ENCODE data around the gene VPS37C. TPM values are rescaled to one million over a fixed set of nuclear protein-coding genes. Genes with fewer than 3 reads are reported as not detected.
A peak's percentile ranks its signal among the peaks of the same experiment; 100 is the strongest.
"Not testable (repeated sequence)": the region's sequence is repeated elsewhere in the genome, so short reads cannot be mapped to it uniquely, and the experiment has no call there.

The VPS37C gene
- total RNA-seq, 1 donor from 2014 or later = 11.9 TPM

GRCh38 chr11:61116426-61117167 lies 44.6 kb downstream of the VPS37C start:
- no peak for DNase-seq

- no peak for DNase-seq
Measured at GRCh38 chr11:61115498-61116224, 45.6 kb downstream of the VPS37C start.

DNA sequence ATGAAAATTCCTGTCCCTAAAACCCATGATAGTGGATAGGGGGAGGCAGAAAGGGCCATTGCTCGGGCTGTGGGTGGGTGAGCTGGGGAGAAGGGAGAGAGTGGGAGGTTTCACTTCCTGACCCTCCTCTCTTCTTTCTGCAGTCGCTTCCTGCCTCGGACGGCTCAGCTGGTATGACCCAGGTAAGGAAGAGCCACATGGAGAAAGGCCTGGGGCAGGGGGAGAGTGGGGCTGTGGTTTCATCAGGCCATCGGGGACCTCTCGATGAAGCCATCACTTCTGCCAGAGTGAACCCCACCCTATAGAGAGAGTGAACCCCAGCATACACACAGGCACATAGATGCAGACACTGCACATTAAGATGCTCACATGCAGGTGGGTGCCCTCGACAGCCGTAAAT lies 46.3 kb downstream of the VPS37C start:
- no peak for DNase-seq

GRCh38 chr11:61113201-61113600 lies 48.0 kb downstream of the VPS37C start:
- DNase-seq = no peak

DNA sequence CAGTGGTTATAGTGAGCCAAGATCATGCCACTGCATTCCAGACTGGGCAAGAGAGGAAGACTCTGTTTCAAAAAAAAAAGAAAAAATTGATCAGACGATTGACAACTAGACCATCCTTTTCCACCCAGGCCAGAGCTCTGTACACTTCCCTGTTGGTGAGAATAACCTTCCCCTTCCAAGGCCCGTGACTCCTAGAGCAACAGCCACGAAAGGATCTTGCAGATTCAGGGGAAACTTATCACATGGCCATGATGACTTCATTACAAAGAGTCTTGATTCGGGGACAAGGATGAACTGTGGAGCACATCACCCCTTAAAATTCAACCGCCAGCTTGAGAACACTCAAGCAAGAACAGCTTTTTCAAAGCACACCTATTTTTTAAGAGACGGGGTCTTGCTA lies 48.7 kb downstream of the VPS37C start:
- no peak for DNase-seq

GRCh38 chr11:61111786-61112517 lies 49.3 kb downstream of the VPS37C start:
- no peak for DNase-seq

DNA sequence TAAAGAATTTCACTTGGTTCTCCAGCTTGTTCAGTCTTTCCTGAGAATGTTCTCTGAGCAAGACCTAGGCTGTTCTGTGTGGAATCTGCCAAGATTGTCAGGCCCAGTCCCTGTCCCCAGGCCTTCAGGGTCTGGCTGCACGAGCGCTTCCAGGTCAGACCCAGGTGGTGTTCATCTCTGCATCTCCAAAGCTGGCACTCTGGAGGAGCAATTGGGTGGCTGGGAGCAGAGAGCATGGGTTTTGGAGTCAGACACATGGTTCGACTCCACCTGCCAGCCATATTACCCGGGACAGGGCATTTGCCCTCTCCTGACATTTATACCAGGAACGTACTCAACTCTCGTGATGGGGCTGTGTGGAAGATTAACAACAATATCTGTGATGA lies 50.2 kb downstream of the VPS37C start:
- DNase-seq = no peak

GRCh38 chr11:61110255-61111049 lies 50.8 kb downstream of the VPS37C start:
- DNase-seq = no peak

DNA sequence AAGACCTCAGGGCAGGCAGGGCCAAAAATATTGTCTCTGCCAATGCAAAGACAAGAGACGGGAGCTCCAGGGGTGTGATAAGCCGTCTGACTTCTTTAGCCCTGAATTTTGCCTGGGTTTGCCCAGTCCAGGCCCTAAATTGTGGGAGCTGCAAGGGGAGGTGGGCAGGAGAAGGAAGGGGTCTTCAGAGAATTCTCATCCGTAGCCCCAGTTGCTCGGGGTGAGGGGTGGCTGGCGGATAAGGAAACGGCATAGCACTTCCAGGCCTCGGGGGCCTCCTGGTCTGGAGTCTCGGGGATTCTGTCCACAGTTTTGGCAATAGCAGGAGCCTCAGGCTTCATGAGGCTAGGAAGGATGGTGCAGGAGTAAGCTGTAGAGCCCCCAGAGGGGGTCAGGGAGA lies 51.6 kb downstream of the VPS37C start:
- DNase-seq = no peak

DNA sequence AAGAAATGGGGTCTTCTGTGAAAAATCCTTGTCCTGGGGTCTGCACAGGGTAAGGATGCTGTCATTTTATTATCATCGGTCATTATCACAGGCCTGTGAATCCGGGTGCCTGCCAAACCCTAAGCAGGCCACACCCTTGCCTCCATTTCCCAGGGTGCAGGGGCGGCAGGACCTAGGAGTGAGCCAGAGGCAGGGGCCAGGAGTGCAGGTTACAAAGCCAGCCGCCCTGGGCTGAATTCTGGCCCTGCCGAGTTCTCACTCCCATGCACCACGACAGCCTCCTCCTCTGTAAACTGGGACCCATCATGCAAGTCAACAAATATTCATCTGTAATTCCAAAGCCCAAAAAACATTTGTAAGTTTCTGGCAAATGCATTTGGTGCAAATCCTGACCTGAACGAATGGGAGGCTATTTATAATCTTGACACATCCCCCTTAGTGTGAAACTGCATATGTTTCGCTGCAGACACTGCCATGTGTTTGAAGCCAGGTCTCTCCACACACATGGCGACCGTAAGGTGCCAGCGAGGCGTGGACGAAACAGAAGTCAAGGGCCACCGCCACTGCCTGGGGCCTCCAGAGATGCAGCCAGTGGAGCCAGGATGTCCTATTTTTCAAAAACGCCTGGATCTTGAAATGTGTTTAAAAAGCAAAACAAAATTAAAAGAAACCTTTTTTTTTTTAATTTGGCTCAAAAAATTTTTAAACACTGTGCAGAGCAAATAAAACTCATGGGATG lies 52.2 kb downstream of the VPS37C start:
- no peak for DNase-seq

- DNase-seq = no peak
Measured at GRCh38 chr11:61107888-61108287, 53.3 kb downstream of the VPS37C start.

DNA sequence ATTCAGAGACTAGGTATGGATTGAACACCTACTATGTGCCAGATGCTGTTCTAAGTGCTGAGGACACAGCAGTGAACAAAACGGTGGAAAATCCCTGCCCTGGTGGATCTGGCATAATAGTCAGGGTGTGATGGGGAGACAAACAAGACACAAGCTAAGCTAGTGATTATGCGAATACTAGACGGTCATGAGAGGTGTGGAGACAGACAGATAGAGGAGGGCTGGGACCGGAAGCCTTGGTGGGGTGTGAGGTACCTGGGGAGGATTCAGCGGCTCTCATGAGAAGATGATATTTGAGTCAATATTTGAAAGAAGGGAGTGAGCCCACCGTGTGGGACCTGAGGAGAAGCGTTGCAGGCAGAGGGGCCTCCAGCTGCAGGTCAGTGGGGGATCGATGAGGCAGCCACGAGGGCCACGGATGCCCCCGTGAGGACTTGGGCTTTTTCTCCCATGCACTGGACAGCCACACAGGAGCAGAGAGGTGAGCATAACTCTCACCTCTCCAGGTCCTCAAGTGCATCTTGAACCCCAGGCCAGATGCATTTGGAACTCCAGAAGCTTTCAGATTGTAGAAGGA lies 54.2 kb downstream of the VPS37C start:
- DNase-seq = no peak

DNA sequence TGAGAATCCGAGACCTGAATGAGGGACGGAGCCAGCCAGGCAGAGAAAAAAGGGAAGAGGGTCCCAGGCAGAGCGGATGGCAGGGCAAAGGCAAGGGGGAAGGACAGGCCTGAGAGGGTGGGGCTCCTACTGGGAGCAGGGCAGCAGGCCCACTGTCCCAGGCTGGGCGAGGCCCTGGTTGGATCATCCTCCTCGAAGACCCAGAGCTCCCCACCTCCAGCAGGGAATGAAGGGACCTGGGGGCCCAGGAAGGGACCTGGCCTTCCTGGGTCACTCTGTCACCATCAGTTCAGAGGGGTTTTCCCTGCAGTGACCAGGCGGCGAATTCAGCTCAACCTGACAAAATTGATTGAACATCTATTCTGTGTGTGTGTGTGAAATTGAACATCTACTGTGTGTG lies 54.9 kb downstream of the VPS37C start:
- no peak for DNase-seq

- DNase-seq = peak; percentile 51
Measured at GRCh38 chr11:61104963-61105362, 56.3 kb downstream of the VPS37C start.

GRCh38 chr11:61103851-61104423 lies 57.3 kb downstream of the VPS37C start:
- DNase-seq = no peak

- DNase-seq = no peak
Measured at GRCh38 chr11:61102667-61103571, 58.3 kb downstream of the VPS37C start.

DNA sequence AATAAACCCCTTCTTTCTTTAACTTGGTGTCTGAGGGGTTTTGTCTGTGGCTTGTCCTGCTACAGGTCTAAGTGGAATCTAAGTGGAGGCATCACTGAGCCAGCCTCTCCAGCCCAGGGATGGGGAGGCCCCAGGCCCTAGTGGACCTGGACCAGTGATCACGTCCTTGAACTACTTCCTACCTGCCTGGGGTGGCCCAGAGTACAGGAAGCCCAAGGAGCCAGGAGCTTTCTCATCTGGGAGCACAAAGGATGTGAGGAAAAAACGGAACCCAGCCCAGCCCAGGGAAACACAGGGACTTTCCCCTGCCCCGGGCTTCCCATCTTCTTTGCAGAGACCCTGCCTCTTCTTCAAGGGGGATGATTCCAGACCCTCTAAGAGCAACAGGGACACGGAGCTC lies 62.4 kb downstream of the VPS37C start:
- no peak for DNase-seq

DNA sequence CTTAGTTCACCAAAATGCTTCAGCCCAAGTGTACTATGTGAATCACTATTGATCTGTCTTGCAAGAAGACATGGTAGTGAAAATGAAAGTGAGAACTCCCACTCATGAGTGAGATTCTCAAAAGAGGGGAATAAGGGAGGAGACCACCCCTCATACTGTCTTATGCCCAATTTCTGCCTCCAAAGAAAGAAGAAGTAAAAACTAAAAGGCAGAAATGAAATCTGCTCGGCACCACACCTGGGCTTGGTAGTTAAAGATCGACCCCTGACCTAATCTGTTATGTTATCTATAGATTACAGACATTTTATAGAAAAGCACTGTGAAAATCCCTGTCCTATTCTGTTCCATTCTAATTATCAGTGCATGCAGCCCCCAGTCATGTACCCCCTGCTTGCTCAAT lies 63.0 kb downstream of the VPS37C start:
- not testable (repeated sequence) for DNase-seq

- no peak for DNase-seq
Measured at GRCh38 chr11:61095021-61095420, 66.2 kb downstream of the VPS37C start.

GRCh38 chr11:61094167-61094566 lies 67.1 kb downstream of the VPS37C start:
- not testable (repeated sequence) for DNase-seq

Data from tongue (tissue), 2 donors.